H1 (cell line): ENCODE measurements around the gene MMS19. TPM values are rescaled to one million over a fixed set of nuclear protein-coding genes. Genes with fewer than 3 reads are reported as not detected.

Experiments
- CTCF ChIA-PET: fragments of 300-600 bp; sonication (Branson Sonifier 250); formaldehyde crosslinking; loops from one replicate; lab custom pipeline; 2021; ENCODE audit not compliant: partially characterized antibody; lab: Charles Lee
- POLR2A ChIA-PET: fragments of 300-600 bp; sonication (Branson Sonifier 250); formaldehyde crosslinking; loops from one replicate; lab custom pipeline; 2021; ENCODE audit warnings: inconsistent platforms; ENCODE audit not compliant: partially characterized antibody; lab: Charles Lee
- DNase-seq, 2 experiments: peaks; one replicate each; pipeline versions ENCODE4 v3.0.0 to v3.0.0-alpha.2; 2010 to 2022; ENCODE audit warnings: low spot score in 2 of 2, low read depth in 1 of 2, mixed read lengths in 1 of 2
- FAIRE-seq: peaks from 2 replicates; lab custom pipeline; 2011; peaks lifted over from hg19 to GRCh38; lab: Jason Lieb, UNC
- H2AFZ ChIP-seq: 2 replicates; pipeline ENCODE4 v1.8.1; 2012; ENCODE audit warnings: low read length, inconsistent platforms
- H2AK5ac ChIP-seq: 2 replicates; pipeline ENCODE4 v1.6.1; 2013; ENCODE audit warnings: low read depth, low read length
- H2BK120ac ChIP-seq: replicated peaks from 2 replicates; pipeline ENCODE3; 2013; ENCODE audit warnings: low read depth, low read length, inconsistent platforms
- H2BK12ac ChIP-seq: 2 replicates; pipeline ENCODE4 v1.6.1; 2013; ENCODE audit warnings: low read depth, low read length
- H2BK15ac ChIP-seq: 2 replicates; pipeline ENCODE4 v1.6.1; 2013; ENCODE audit warnings: low read length
- H2BK20ac ChIP-seq: 2 replicates; pipeline ENCODE4 v1.6.1; 2013; ENCODE audit warnings: low read length
- H2BK5ac ChIP-seq: 2 replicates; pipeline ENCODE4 v1.6.1; 2013; ENCODE audit warnings: low read depth, low read length
- H3K14ac ChIP-seq: 2 replicates; pipeline ENCODE4 v1.6.1; 2013; ENCODE audit warnings: inconsistent platforms; ENCODE audit not compliant: insufficient read length
- H3K18ac ChIP-seq: 2 replicates; pipeline ENCODE4 v1.6.1; 2013; ENCODE audit warnings: low read length; ENCODE audit errors: extremely low read depth
- H3K23ac ChIP-seq: 2 replicates; pipeline ENCODE4 v1.6.1; 2013; ENCODE audit warnings: inconsistent platforms; ENCODE audit not compliant: insufficient read length
- H3K23me2 ChIP-seq: 2 replicates; pipeline ENCODE4 v1.6.1; 2013; ENCODE audit warnings: low read depth, low read length
- H3K27ac ChIP-seq: 2 replicates; pipeline ENCODE4 v1.6.1; 2011; ENCODE audit warnings: low read depth, low read length, inconsistent platforms
- H3K27me3 ChIP-seq, 4 experiments: replicated peaks in 1 of 4; 1 replicate in 1 of 4; 2 replicates in 3 of 4; pipeline versions ENCODE4 v1.6.1 to v1.8.1; 2011 to 2013; ENCODE audit warnings: low read length in 3 of 4, mild to moderate bottlenecking in 3 of 4, inconsistent platforms in 2 of 4, mixed read lengths in 2 of 4, moderate library complexity in 1 of 4; ENCODE audit not compliant: control insufficient read depth in 3 of 4, insufficient read depth in 3 of 4; ENCODE audit errors: extremely low read depth in 1 of 4
- H3K36me3 ChIP-seq, 4 experiments: 2 replicates each; pipeline versions ENCODE4 v1.6.1 to v1.8.1; 2011 to 2013; ENCODE audit warnings: mild to moderate bottlenecking in 4 of 4, low read length in 3 of 4, moderate library complexity in 2 of 4, control low read depth in 1 of 4, inconsistent platforms in 1 of 4; ENCODE audit not compliant: insufficient read depth in 4 of 4, control insufficient read depth in 2 of 4
- H3K4ac ChIP-seq: replicated peaks from 2 replicates; pipeline ENCODE3; 2013; ENCODE audit warnings: low read length, low read depth, mixed read lengths, inconsistent platforms; ENCODE audit not compliant: insufficient read length
- H3K4me1 ChIP-seq, 4 experiments: replicated peaks in 1 of 4; 1 replicate in 1 of 4; 2 replicates in 3 of 4; pipeline versions ENCODE4 v1.6.1 to v1.8.1; 2011 to 2013; ENCODE audit warnings: low read length in 3 of 4, inconsistent platforms in 2 of 4, mixed read lengths in 1 of 4; ENCODE audit not compliant: insufficient read depth in 4 of 4, control insufficient read depth in 3 of 4
- H3K4me2 ChIP-seq, 2 experiments: 2 replicates each; pipeline versions ENCODE4 v1.6.1 to v1.8.1; 2011 to 2013; ENCODE audit warnings: low read depth in 2 of 2, low read length in 2 of 2, control low read depth in 1 of 2, inconsistent platforms in 1 of 2, mild to moderate bottlenecking in 1 of 2; ENCODE audit not compliant: insufficient read depth in 1 of 2
- H3K4me3 ChIP-seq, 4 experiments: fragments of 200-600, 300-600 bp in 1 of 4; sonication (generic), shearing (Covaris generic), sonication (Bioruptor Twin) in 1 of 4; 2 replicates each; pipeline versions ENCODE4 v1.5.1 to v1.8.1; 2011 to 2016; ENCODE audit warnings: low read length in 4 of 4, low read depth in 3 of 4, control low read depth in 2 of 4, inconsistent platforms in 2 of 4, mild to moderate bottlenecking in 2 of 4, mixed read lengths in 1 of 4, moderate library complexity in 1 of 4; ENCODE audit not compliant: insufficient read depth in 2 of 4; ENCODE audit errors: extremely low read depth in 1 of 4
- H3K56ac ChIP-seq: replicated peaks from 2 replicates; pipeline ENCODE3; 2013; ENCODE audit warnings: low read depth, mild to moderate bottlenecking, mixed read lengths, low read length, inconsistent platforms; ENCODE audit not compliant: insufficient read length
- H3K79me1 ChIP-seq: 2 replicates; pipeline ENCODE4 v1.6.1; 2013; ENCODE audit warnings: low read depth, low read length, control low read depth
- H3K79me2 ChIP-seq, 2 experiments: 2 replicates each; pipeline versions ENCODE4 v1.6.1 to v1.8.1; 2012 to 2013; ENCODE audit warnings: low read length in 2 of 2, mild to moderate bottlenecking in 2 of 2, inconsistent platforms in 1 of 2; ENCODE audit not compliant: insufficient read depth in 2 of 2, control insufficient read depth in 1 of 2
- H3K9ac ChIP-seq, 4 experiments: replicated peaks in 1 of 4; 1 replicate in 1 of 4; 2 replicates in 3 of 4; pipeline versions ENCODE4 v1.6.1 to v1.8.1; 2011 to 2013; ENCODE audit warnings: low read depth in 3 of 4, low read length in 3 of 4, control low read depth in 2 of 4, mild to moderate bottlenecking in 2 of 4, moderate library complexity in 2 of 4, inconsistent platforms in 1 of 4; ENCODE audit errors: extremely low read depth in 1 of 4
- H3K9me3 ChIP-seq, 2 experiments: 2 replicates each; pipeline versions ENCODE4 v1.6.1 to v1.8.1; 2012 to 2013; ENCODE audit warnings: mild to moderate bottlenecking in 2 of 2, moderate library complexity in 2 of 2, control low read depth in 1 of 2, inconsistent platforms in 1 of 2, low read depth in 1 of 2, low read length in 1 of 2, mixed read lengths in 1 of 2; ENCODE audit not compliant: insufficient read depth in 2 of 2
- H4K20me1 ChIP-seq, 2 experiments: replicated peaks in 1 of 2; 2 replicates each; pipeline versions ENCODE3 to v1.8.1; 2011 to 2013; ENCODE audit warnings: inconsistent platforms in 2 of 2, low read length in 2 of 2, mild to moderate bottlenecking in 1 of 2; ENCODE audit not compliant: insufficient read depth in 2 of 2, control insufficient read depth in 1 of 2
- H4K5ac ChIP-seq: 2 replicates; pipeline ENCODE4 v1.6.1; 2013; ENCODE audit warnings: low read length, low read depth, mixed read lengths, inconsistent platforms; ENCODE audit not compliant: insufficient read length
- H4K8ac ChIP-seq: 2 replicates; pipeline ENCODE4 v1.8.0; 2013; ENCODE audit warnings: mild to moderate bottlenecking, moderate library complexity, low read length, inconsistent platforms; ENCODE audit not compliant: insufficient read depth; ENCODE audit errors: extremely low read depth
- H4K91ac ChIP-seq: replicated peaks from 2 replicates; pipeline ENCODE3; 2013; ENCODE audit warnings: low read length, mixed read lengths, inconsistent platforms; ENCODE audit not compliant: insufficient read length
- BCL11A ChIP-seq, 2 experiments: IDR thresholded peaks; one replicate each; pipeline ENCODE4 v1.6.1; 2011; ENCODE audit warnings: low read depth in 2 of 2, low read length in 2 of 2, mild to moderate bottlenecking in 2 of 2
- BRCA1 ChIP-seq: IDR thresholded peaks from 2 replicates; pipeline ENCODE4 v1.6.1; 2012; ENCODE audit warnings: low read depth, low read length, improper control_type of control experiment
- CHD1 ChIP-seq: IDR thresholded peaks from 2 replicates; pipeline ENCODE4 v1.6.1; 2012; ENCODE audit warnings: low read depth, low read length, improper control_type of control experiment
- GABPA ChIP-seq: IDR thresholded peaks from 2 replicates; pipeline ENCODE4 v1.6.1; 2011; ENCODE audit warnings: mild to moderate bottlenecking, low read length, moderate library complexity, borderline replicate concordance; ENCODE audit not compliant: insufficient read depth
- KDM4A ChIP-seq: IDR thresholded peaks from one replicate; pipeline ENCODE4 v1.7.1; 2012; ENCODE audit warnings: low read depth, mild to moderate bottlenecking, moderate library complexity, low read length, inconsistent platforms; ENCODE audit not compliant: severe bottlenecking
- PHF8 ChIP-seq: fragments of 200-600 bp; sonication (generic); conservative IDR thresholded peaks from 2 replicates; pipeline ENCODE4 v1.7.1; 2012; ENCODE audit warnings: low read depth, mild to moderate bottlenecking, inconsistent platforms, low read length, moderate library complexity
- POLR2A ChIP-seq, 2 experiments: IDR thresholded peaks; 1 replicate in 1 of 2; 2 replicates in 1 of 2; pipeline ENCODE4 v1.6.1; 2011; ENCODE audit warnings: low read depth in 2 of 2, low read length in 2 of 2, mild to moderate bottlenecking in 2 of 2; ENCODE audit errors: control extremely low read depth in 1 of 2
- RAD21 ChIP-seq, 2 experiments: IDR thresholded peaks in 1 of 2; conservative IDR thresholded peaks in 1 of 2; 2 replicates each; pipeline ENCODE4 v1.6.1; 2011; ENCODE audit warnings: low read depth in 2 of 2, low read length in 2 of 2, improper control_type of control experiment in 1 of 2, inconsistent platforms in 1 of 2, mild to moderate bottlenecking in 1 of 2, moderate library complexity in 1 of 2
- RBBP5 ChIP-seq: IDR thresholded peaks from 2 replicates; pipeline ENCODE4 v1.7.1; 2012; ENCODE audit warnings: low read depth, mild to moderate bottlenecking, inconsistent platforms, low read length, moderate library complexity, borderline replicate concordance
- TCF12 ChIP-seq: IDR thresholded peaks from 2 replicates; pipeline ENCODE4 v1.6.1; 2011; ENCODE audit warnings: low read depth, mild to moderate bottlenecking, low read length
- WGBS, 2 experiments: shearing (Covaris generic) in 1 of 2; methylation state at CpG; one replicate each; pipeline versions ENCODE4 v1.1.6 to v1.1.7; 2013 to 2015; ENCODE audit warnings: low lambda C conversion rate in 2 of 2, mixed read lengths in 2 of 2, inconsistent platforms in 1 of 2, low coverage in 1 of 2, missing lambda C conversion rate in 1 of 2; ENCODE audit not compliant: insufficient replicate concordance in 2 of 2, insufficient coverage in 1 of 2, insufficient read length in 1 of 2; ENCODE audit errors: extremely low coverage in 1 of 2, missing lambda C conversion rate in 1 of 2; 5-methylcytosine and 5-hydroxymethylcytosine counted together
- polyA plus RNA-seq, 7 experiments: library from polyadenylated mRNA; depleted of rRNA in 3 of 7; stranded (reverse) in 5 of 7; unstranded in 2 of 7; fragments of >200 nt in 5 of 7; fragments of 200-250 nt in 2 of 7; gene quantifications; 1 replicate in 5 of 7; 2 replicates in 1 of 7; 4 replicates in 1 of 7; pipeline versions ENCODE4 v1.2.1 to v1.2.3, GENCODE V29; 2011 to 2013; ENCODE audit warnings: missing spikeins in 2 of 7, mixed read lengths in 2 of 7
- total RNA-seq: library from RNA; stranded (reverse); fragmentation: NEBNext Ultra II Directional; extraction: Animal tissue kit (Norgen Biotek cat#: 25700); gene quantifications from 2 replicates; pipeline ENCODE4 v1.2.1, GENCODE V29; 2021
- TF ChIP-seq, protein P1 (sequence below): IDR thresholded peaks from 2 replicates; pipeline ENCODE4 v1.6.1; 2011; ENCODE audit warnings: low read length, improper control_type of control experiment

The MMS19 gene
- total and polyA plus RNA-seq, 2 of the 8 experiments (the other 6 are each of a cell fraction or from before 2014, with no cell fraction given), result 130 to 221 TPM

DNA sequence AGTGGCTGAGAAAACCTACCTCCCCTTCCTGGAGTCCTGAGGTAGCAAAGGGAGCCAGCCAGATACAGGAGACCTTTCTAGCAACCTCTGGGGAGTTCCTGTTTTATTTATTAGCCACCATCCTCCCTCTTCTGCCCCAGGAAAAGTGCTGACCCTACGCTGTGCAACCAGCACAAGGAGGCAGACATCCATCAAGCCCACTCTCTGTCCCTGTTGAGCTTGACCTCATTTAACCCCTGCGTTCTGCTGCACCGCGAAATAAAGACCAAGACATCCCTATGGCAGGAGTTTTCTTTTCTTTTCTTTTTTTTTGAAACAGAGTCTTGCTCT, 49.0 kb upstream of the MMS19 start:
- H3K27me3 ChIP-seq, result no peaks in the 10 kb centered on the region
- CTCF ChIA-PET, result interaction anchor here (1.2 to 15.4 kb wide), 4 partner anchors 11 to 477 kb away, joined by 3 to 388 read pairs (median 6); partner anchors contain the start of gene ANKRD2
- no peak overlapping the region for H2BK20ac ChIP-seq
- no peak overlapping the region for H4K91ac ChIP-seq
- H2BK120ac ChIP-seq, result no peak overlapping the region
- no peak overlapping the region for H2AFZ ChIP-seq
- peaks cover 16 to 25% (median 20%) of the 10 kb centered on the region in 4 experiments for H3K4me1 ChIP-seq
- H3K27ac ChIP-seq, result no peak overlapping the region; the same call in 1 of the 2 replicates
- FAIRE-seq (no peak), DNase-seq (no peak)
- H2BK12ac ChIP-seq, result no peak overlapping the region
- H2AK5ac ChIP-seq, result no peak overlapping the region
- no peak overlapping the region for H3K23ac ChIP-seq
- no peak overlapping the region for H4K5ac ChIP-seq
- H3K79me2 ChIP-seq, result no peaks in the 10 kb centered on the region
- H3K79me1 ChIP-seq, result peaks cover 3% of the 10 kb centered on the region
- no peak overlapping the region for H3K9ac ChIP-seq
- H3K36me3 ChIP-seq, result no peaks in the 10 kb centered on the region
- WGBS, 2 experiments, result 89% methylated on average over 4 of the region's 4 CpGs; no CpG with 5 or more reads in 1 of the 2 experiments
- H3K4me3 ChIP-seq, result no peak overlapping the region
- no peak overlapping the region for H3K14ac ChIP-seq
- no peak overlapping the region for H3K56ac ChIP-seq
- POLR2A ChIA-PET, result no interaction called here
- H3K4me2 ChIP-seq, result no peak overlapping the region
- H3K9me3 ChIP-seq, result no peaks in the 10 kb centered on the region
- H4K8ac ChIP-seq, result no peak overlapping the region
- no peak overlapping the region for H3K18ac ChIP-seq
- no peaks in the 10 kb centered on the region for H3K23me2 ChIP-seq
- no peaks in the 10 kb centered on the region for H4K20me1 ChIP-seq
- no peak overlapping the region for H2BK5ac ChIP-seq
- H3K4ac ChIP-seq, result no peak overlapping the region
- no peak overlapping the region for H2BK15ac ChIP-seq
- no peak for TF ChIP-seq GABPA
- TF ChIP-seq, protein P1, sequence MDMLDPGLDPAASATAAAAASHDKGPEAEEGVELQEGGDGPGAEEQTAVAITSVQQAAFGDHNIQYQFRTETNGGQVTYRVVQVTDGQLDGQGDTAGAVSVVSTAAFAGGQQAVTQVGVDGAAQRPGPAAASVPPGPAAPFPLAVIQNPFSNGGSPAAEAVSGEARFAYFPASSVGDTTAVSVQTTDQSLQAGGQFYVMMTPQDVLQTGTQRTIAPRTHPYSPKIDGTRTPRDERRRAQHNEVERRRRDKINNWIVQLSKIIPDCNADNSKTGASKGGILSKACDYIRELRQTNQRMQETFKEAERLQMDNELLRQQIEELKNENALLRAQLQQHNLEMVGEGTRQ, result no peak
- no peak for TF ChIP-seq CHD1
- no peak for TF ChIP-seq TCF12
- TF ChIP-seq KDM4A, result no peak
- no peak for TF ChIP-seq RAD21 (IDR thresholded peaks at IDR 0.05 in 1 of 2, conservative IDR thresholded peaks at IDR 0.05 in 1 of 2; ENCODE audit: low read depth in 2 of 2, low read length in 2 of 2)
- TF ChIP-seq POLR2A (IDR thresholded peaks at IDR 0.05; ENCODE audit: control extremely low read depth in 1 of 2, low read depth in 2 of 2, low read length in 2 of 2), result no peak
- no peak for TF ChIP-seq PHF8
- TF ChIP-seq BCL11A (IDR thresholded peaks at IDR 0.05; ENCODE audit: low read depth in 2 of 2, low read length in 2 of 2), result no peak
- no peak for TF ChIP-seq RBBP5
- no peak for TF ChIP-seq BRCA1
